Bronchus fibroblast of lung (primary cell): Measurements from ENCODE around the gene MRTFA. TPM values are rescaled to one million over a fixed set of nuclear protein-coding genes. Genes with fewer than 3 reads are reported as not detected.

ENCODE experiments used
- total RNA-seq: library from RNA; depleted of rRNA; stranded (reverse); fragments of >200 nt; gene quantifications from 2 replicates; pipeline ENCODE4 v1.2.3, GENCODE V29; 2015

The MRTFA gene
- total RNA-seq, result 30.2 and 46.7 TPM in 2 replicates

DNA sequence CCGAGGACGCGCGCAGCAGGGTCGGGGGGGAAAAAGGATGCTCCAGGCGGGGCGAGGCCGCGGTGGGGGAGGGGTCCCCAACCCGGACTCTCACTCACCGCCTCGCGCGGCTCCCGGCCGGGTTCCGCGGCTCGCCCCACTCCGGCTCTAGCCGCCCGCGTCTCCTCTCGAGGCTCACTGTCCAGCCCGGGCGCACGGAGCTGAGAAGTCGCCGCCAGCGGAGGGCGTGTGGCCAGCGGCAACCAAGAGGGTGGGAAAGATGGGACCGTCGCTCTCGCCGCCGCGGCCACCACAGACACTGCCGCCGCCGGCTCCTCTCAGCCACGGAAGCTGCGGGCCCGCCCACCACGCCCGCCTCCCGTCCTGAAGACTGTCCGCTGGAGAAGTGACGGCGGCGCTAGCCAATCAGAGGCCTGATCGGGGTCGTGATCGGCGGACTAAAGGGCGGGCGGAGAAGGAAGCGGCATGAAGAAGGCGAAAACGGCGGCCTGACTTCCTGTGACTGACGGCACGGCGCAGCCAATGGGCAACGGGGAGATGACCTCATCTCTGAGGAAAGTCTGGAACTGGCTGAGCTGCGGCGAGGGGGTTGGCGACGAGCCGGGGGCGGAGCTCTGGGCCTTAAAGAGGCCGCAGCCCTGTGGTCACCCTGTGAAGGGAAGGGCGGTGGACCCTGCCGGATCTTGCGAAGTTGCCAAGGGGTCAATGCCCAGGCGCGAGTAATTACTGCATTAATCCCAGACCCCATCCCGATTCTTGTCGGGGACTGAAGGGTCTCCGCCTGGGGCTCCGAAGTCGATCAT is at the start of gene MRTFA:
TSS of gene MRTFA (minus strand) at position 340 of the 803 bp plus-strand sequence.

DNA sequence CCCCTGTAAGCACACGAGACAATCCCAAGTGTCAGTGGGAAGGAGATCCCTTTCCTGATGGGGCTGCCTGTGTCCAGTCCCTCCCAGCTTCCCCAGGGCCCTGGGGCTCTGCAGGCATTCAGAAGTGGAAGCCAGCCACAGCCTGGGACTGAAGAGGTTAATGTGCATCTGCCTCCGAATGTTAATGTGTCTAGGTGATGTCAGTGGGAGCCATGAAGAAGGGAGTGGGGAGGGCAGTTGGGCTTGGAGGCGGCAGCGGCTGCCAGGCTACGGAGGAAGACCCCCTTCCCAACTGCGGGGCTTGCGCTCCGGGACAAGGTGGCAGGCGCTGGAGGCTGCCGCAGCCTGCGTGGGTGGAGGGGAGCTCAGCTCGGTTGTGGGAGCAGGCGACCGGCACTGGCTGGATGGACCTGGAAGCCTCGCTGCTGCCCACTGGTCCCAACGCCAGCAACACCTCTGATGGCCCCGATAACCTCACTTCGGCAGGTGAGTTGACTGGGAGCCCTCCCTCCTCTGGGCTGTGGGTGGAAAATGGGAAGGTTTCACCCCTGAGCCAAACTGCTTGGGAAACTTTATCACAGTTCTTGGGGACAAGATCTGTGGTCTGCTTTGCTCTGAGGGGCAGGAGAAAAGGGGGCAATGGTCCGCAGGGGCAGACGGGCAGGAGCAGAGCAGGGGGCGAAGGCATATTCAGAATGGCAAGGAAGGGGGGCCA is 42.9 kb upstream of the MRTFA start, which contains the start of gene MCHR1:
TSS of gene MCHR1 (plus strand) at position 236 of the 715 bp plus-strand sequence. CDS start at position 405, 169 bp downstream.

Other genes starting within 250 kb of the MRTFA start
- gene MCHR1, start 42.8 kb upstream of the MRTFA start, total RNA-seq, result 0.15 TPM in 1 of 2 replicates, not detected in the other
- 20.2 and 23.9 TPM in 2 replicates for gene SLC25A17, start 182.6 kb upstream of the MRTFA start, total RNA-seq
- 91.4 and 113 TPM in 2 replicates for gene ST13, start 219.9 kb upstream of the MRTFA start, total RNA-seq
- gene XPNPEP3, start 220.4 kb upstream of the MRTFA start, total RNA-seq, result 8.1 and 10.0 TPM in 2 replicates
- gene DNAJB7, start 225.4 kb upstream of the MRTFA start, total RNA-seq, result not detected in 2 replicates